Activated CD8-positive, alpha-beta T cell treated with anti-CD3 and anti-CD28 coated beads for 36 hours (primary cell): ENCODE results near the gene RGS8. TPM values are rescaled to one million over a fixed set of nuclear protein-coding genes. Genes with fewer than 3 reads are reported as not detected.

ENCODE experiments used
- ATAC-seq: fragments of 200-7000 bp; cut with Tn5 transposase; one replicate; pipeline ENCODE4 v1.10.0; 2021; ENCODE audit warnings: mild to moderate bottlenecking, moderate library complexity
- CTCF ChIA-PET: fragments of 350-600 bp; sonication (Branson Sonifier 250); formaldehyde crosslinking; loops from one replicate; lab custom pipeline; 2021; ENCODE audit warnings: antibody characterized with exemption; lab: Charles Lee
- POLR2A ChIA-PET: fragments of 350-600 bp; sonication (Branson Sonifier 250); formaldehyde crosslinking; loops from one replicate; lab custom pipeline; 2021; ENCODE audit warnings: antibody characterized with exemption; lab: Charles Lee
- DNase-seq: peaks from one replicate; pipeline ENCODE4 v3.0.0-alpha.2; 2020
- H3K27ac Mint-ChIP-seq: one replicate; pipeline ENCODE4 v1.8.0; 2021; ENCODE audit warnings: mild to moderate bottlenecking, mixed read lengths
- H3K27me3 Mint-ChIP-seq: one replicate; pipeline ENCODE4 v1.8.0; 2021; ENCODE audit warnings: mixed read lengths
- H3K36me3 Mint-ChIP-seq: one replicate; pipeline ENCODE4 v1.8.0; 2021; ENCODE audit warnings: low read depth, mixed read lengths
- H3K4me1 Mint-ChIP-seq: one replicate; pipeline ENCODE4 v1.8.0; 2021; ENCODE audit warnings: low read depth, mixed read lengths
- H3K4me3 Mint-ChIP-seq: one replicate; pipeline ENCODE4 v1.8.0; 2021; ENCODE audit warnings: mild to moderate bottlenecking, moderate library complexity, mixed read lengths
- H3K9me3 Mint-ChIP-seq: one replicate; pipeline ENCODE4 v1.8.0; 2021; ENCODE audit warnings: mixed read lengths
- CTCF ChIP-seq: fragments of 200-600 bp; IDR thresholded peaks from one replicate; pipeline ENCODE4 v1.8.0; 2022; ENCODE audit warnings: antibody characterized with exemption, mild to moderate bottlenecking
- intact Hi-C: fragments of 100-400 bp; cut with micrococcal nuclease; formaldehyde crosslinking; loops from one replicate; pipeline ENCODE4 v1.10.0; 2022
- total RNA-seq, 2 experiments: library from RNA; stranded (reverse); gene quantifications; one replicate each; pipeline ENCODE4 v1.2.3, GENCODE V29; 2021

Gene RGS8
- total RNA-seq, 2 experiments from 2014 or later, result not detected

- no peak for DNase-seq
- H3K9me3 Mint-ChIP-seq, result no peaks in the 10 kb centered on the region
- intact Hi-C loops, result no loop called here
- ChIA-PET CTCF (interaction anchor here (0.6 to 2.4 kb wide), 5 partner anchors 10 to 560 kb away, joined by 3 to 10 read pairs (median 5); no protein-coding TSS in a partner anchor), POLR2A (interaction anchor here (1.0 to 1.2 kb wide), 3 partner anchors 13 to 68 kb away, joined by 3 read pairs; no protein-coding TSS in a partner anchor)
- TF ChIP-seq CTCF, result no peak
- H3K36me3 Mint-ChIP-seq, result no peaks in the 10 kb centered on the region
- H3K4me3 Mint-ChIP-seq, result no peak overlapping the region
- no peak for ATAC-seq
- no peak overlapping the region for H3K27ac Mint-ChIP-seq
- H3K4me1 Mint-ChIP-seq, result no peaks in the 10 kb centered on the region
- peaks cover 19% of the 10 kb centered on the region for H3K27me3 Mint-ChIP-seq
Observed at GRCh38 chr1:182666706-182667105, 17.7 kb downstream of the RGS8 start.

- DNase-seq (no peak), ATAC-seq (no peak)
- CTCF ChIA-PET, result interaction anchor here (2.1 to 2.7 kb wide), 2 partner anchors 68 to 118 kb away, joined by 8 read pairs; no protein-coding TSS in a partner anchor
- no peaks in the 10 kb centered on the region for H3K4me1 Mint-ChIP-seq
- no peak overlapping the region for H3K4me3 Mint-ChIP-seq
- no peaks in the 10 kb centered on the region for H3K36me3 Mint-ChIP-seq
- peaks cover 20% of the 10 kb centered on the region for H3K27me3 Mint-ChIP-seq
- H3K9me3 Mint-ChIP-seq, result no peaks in the 10 kb centered on the region
- TF ChIP-seq CTCF, result no peak
- intact Hi-C loops, result no loop called here
- H3K27ac Mint-ChIP-seq, result no peak overlapping the region
- POLR2A ChIA-PET, result no interaction called here
Observed at GRCh38 chr1:182664296-182664695, 20.1 kb downstream of the RGS8 start.

- DNase-seq (no peak), ATAC-seq (no peak)
- TF ChIP-seq CTCF, result no peak
- no peak overlapping the region for H3K4me3 Mint-ChIP-seq
- no peaks in the 10 kb centered on the region for H3K9me3 Mint-ChIP-seq
- H3K4me1 Mint-ChIP-seq, result no peaks in the 10 kb centered on the region
- no peak overlapping the region for H3K27ac Mint-ChIP-seq
- ChIA-PET POLR2A (interaction anchor here (0.8 to 1.7 kb wide), 2 partner anchors 9 to 47 kb away, joined by 3 to 4 read pairs; no protein-coding TSS in a partner anchor), CTCF (interaction anchor here (0.9 to 2.7 kb wide), 4 partner anchors 60 to 578 kb away, joined by 3 to 8 read pairs (median 6); no protein-coding TSS in a partner anchor)
- no peaks in the 10 kb centered on the region for H3K36me3 Mint-ChIP-seq
- intact Hi-C loops, result no loop called here
- peaks cover 26% of the 10 kb centered on the region for H3K27me3 Mint-ChIP-seq
Observed at GRCh38 chr1:182662956-182663355, 21.4 kb downstream of the RGS8 start.

- Mint-ChIP-seq H3K36me3 (no peaks in the 10 kb centered on the region), H3K4me3 (no peak overlapping the region), H3K27ac (no peak overlapping the region), H3K9me3 (no peaks in the 10 kb centered on the region), H3K4me1 (no peaks in the 10 kb centered on the region), H3K27me3 (peaks cover 30% of the 10 kb centered on the region)
- DNase-seq (no peak), ATAC-seq (no peak)
- intact Hi-C loops, result no loop called here
- POLR2A ChIA-PET, result interaction anchor here (1.7 kb wide), 1 partner anchor 10 kb away, joined by 4 read pairs; no protein-coding TSS in a partner anchor
- TF ChIP-seq CTCF, result no peak
- CTCF ChIA-PET, result interaction anchor here (1.0 to 2.7 kb wide), 7 partner anchors 15 to 577 kb away, joined by 3 to 8 read pairs (median 3); no protein-coding TSS in a partner anchor
Observed at GRCh38 chr1:182662121-182662890, 22.1 kb downstream of the RGS8 start.

GRCh38 chr1:182658055-182658454, 26.3 kb downstream of the RGS8 start:
- no peak for ATAC-seq
- ChIA-PET CTCF (interaction anchor here (0.6 to 2.0 kb wide), 4 partner anchors 56 to 515 kb away, joined by 3 to 5 read pairs (median 4); no protein-coding TSS in a partner anchor), POLR2A (no interaction called here)
- H3K36me3 Mint-ChIP-seq, result no peaks in the 10 kb centered on the region
- DNase-seq, result no peak
- H3K27ac Mint-ChIP-seq, result no peak overlapping the region
- no peak for TF ChIP-seq CTCF
- H3K9me3 Mint-ChIP-seq, result no peaks in the 10 kb centered on the region
- intact Hi-C loops, result no loop called here
- no peak overlapping the region for H3K4me3 Mint-ChIP-seq
- H3K4me1 Mint-ChIP-seq, result no peaks in the 10 kb centered on the region
- peaks cover 31% of the 10 kb centered on the region for H3K27me3 Mint-ChIP-seq
